Effector memory CD4-positive, alpha-beta T cell (primary cell): ENCODE data around the gene AAK1.
A peak's percentile ranks its signal among the peaks of the same experiment; 100 is the strongest.

ENCODE experiments used
- DNase-seq, 3 donors: peaks; one replicate each; pipeline ENCODE4 v3.0.0-alpha.2; 2020
- H3K27ac ChIP-seq: 2 replicates; pipeline ENCODE4 v1.7.0; 2013; ENCODE audit warnings: mild to moderate bottlenecking, low read length, moderate library complexity; ENCODE audit not compliant: insufficient read depth, poor library complexity, severe bottlenecking
- H3K27me3 ChIP-seq: replicated peaks from 2 replicates; pipeline ENCODE4 v1.7.0; 2013; ENCODE audit warnings: mild to moderate bottlenecking, low read length; ENCODE audit not compliant: insufficient read depth, control insufficient read depth, poor library complexity, severe bottlenecking
- H3K36me3 ChIP-seq: 2 replicates; pipeline ENCODE4 v1.7.0; 2013; ENCODE audit warnings: mild to moderate bottlenecking, low read length, moderate library complexity; ENCODE audit not compliant: control insufficient read depth, insufficient read depth
- H3K4me1 ChIP-seq: 2 replicates; pipeline ENCODE4 v1.7.0; 2013; ENCODE audit warnings: low read length, mild to moderate bottlenecking; ENCODE audit not compliant: control insufficient read depth, insufficient read depth, poor library complexity, severe bottlenecking
- H3K4me3 ChIP-seq: 2 replicates; pipeline ENCODE4 v1.7.0; 2013; ENCODE audit warnings: low read length, low read depth, mild to moderate bottlenecking; ENCODE audit not compliant: insufficient read depth, poor library complexity, severe bottlenecking
- H3K9me3 ChIP-seq: 2 replicates; pipeline ENCODE4 v1.7.0; 2013; ENCODE audit warnings: mild to moderate bottlenecking, low read length, moderate library complexity; ENCODE audit not compliant: control insufficient read depth

AAK1 gene

DNA sequence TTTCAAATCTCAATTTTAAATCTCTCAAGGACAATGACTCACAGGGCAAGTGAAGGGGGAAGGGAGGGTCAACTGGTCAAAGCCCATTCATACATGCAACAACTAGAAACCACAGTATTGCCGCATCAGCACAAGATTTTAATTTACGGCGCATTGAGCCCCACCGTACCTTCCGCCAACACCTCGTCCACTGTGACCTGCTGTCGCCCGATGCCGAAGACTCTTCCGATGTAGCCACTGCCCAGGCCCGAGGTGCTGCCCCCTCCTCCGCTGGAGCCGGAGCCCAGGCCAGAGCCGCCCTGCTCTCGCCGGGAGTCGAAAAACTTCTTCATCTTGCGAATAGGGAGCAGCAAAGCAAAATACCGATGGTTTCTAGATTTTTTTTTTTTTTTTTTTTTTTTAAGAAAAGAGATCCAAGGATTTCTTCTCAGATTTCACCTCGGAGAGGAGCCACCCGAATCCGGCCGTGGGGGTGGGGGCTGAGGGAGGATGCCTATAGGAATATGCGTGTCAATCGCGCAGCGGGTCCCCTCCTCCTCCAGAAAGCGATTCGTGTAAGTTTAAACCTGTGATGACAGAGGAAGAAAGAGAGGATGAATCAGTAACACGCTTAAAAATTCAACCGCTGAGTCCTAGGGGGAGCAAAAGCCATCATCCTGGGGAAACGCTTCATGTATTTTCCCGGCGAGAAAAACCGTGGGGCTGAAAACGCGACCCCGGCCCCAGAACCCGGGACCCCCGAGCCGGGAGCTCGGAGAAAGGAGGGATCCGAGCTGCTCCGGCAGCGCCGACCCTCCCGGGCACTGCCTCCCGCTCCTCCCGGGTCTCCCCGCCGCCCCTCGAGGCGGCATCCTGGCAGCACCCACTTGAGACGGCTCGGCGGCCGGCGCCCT is 584 bp downstream of the AAK1 start:
- peak; percentile 14 to 31 (median 15) for DNase-seq
- H3K27me3 ChIP-seq, result no peaks in the 10 kb centered on the region
- H3K9me3 ChIP-seq, result no peaks in the 10 kb centered on the region
- peak overlapping the region; percentile 88 for H3K27ac ChIP-seq
- peaks cover 50% of the 10 kb centered on the region for H3K4me1 ChIP-seq
- H3K4me3 ChIP-seq, result peak overlapping the region; percentile 78
- peaks cover under 1% of the 10 kb centered on the region for H3K36me3 ChIP-seq

DNA sequence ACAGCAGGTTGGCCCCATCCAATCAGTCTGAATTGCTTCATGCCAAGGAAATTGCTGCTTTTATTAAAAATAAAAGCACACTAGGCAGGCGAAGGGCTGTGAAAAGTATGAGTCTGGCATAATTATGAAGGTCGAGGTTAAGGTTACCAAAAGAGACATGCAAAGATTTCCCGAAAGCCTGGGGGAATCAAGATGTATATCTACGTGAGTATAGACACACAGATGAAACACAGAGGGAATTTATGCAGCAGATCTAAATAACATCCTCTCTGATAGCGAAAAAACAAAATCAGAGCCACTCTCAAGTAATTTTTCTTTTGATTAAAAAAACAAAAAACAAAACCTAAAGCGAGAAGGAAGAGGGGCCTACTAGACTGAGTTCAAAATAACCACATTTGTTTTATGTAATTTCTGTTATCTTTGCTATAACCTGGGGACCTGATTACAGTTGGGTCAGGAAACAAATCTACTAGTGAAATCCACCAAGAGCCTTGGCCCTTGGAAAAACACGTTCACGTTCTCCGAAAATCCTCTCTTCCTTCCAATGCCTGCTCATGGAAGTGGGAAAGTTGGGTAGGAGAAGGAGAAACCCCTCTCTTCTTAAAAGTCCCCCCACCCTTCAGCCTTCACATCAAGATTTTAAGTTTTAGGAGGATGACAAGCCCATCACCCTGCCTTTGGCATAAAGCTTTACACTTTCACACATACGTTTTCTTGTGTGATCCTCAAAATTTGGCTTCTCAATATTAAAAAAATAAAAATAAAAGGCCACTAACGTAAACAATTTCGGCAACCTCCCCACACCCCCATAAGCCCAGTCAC is 1.4 kb downstream of the AAK1 start:
- Histone ChIP-seq H3K27me3 (no peaks in the 10 kb centered on the region), H3K9me3 (no peaks in the 10 kb centered on the region), H3K4me1 (peaks cover 50% of the 10 kb centered on the region), H3K27ac (peak overlapping the region; percentile 88), H3K36me3 (peaks cover 9% of the 10 kb centered on the region), H3K4me3 (peak overlapping the region; percentile 78)
- no peak for DNase-seq

DNA sequence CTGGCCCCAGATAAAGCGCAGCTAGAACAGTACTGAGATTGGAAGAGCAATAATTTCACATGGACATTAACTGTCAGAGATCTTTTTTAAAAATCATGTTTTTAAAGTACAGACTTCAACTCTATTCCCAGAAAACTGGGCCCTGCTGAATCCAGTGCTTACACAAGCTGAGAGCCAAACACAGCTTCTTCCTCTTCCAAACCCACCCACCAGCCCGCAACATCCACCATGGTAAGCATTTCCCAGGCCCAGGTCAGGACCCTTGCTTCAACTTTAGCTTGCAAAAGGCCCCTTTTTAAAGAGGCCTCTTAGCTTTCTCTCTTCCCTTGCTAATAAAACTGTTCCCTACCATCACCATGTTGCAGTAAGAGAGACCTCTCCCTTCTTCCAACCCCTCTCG is 2.1 kb downstream of the AAK1 start:
- H3K27ac ChIP-seq, result peak overlapping the region; percentile 88
- no peaks in the 10 kb centered on the region for H3K9me3 ChIP-seq
- H3K4me3 ChIP-seq, result peak overlapping the region; percentile 78
- no peaks in the 10 kb centered on the region for H3K27me3 ChIP-seq
- peaks cover 43% of the 10 kb centered on the region for H3K4me1 ChIP-seq
- H3K36me3 ChIP-seq, result peaks cover 11% of the 10 kb centered on the region
- DNase-seq, result no peak

DNA sequence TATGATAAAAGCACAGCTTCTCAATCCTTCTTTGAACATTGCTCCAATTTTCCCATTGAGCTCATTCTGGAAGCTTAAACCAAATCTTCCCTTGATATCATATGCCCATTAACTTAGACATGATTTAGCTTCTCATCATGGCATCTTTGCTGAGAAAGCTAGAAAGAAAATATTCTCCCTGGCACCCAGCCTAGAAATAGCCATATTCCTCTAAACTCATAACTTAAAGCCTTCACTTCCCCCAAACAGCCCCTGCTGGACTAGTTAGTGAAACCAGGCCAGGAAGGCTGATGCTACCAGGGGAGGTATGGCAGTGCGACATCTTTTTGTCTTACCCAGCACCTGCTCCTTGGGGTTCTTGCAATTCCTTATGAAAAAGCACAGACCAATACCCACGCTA is 4.3 kb downstream of the AAK1 start:
- Histone ChIP-seq H3K27ac (no peak overlapping the region), H3K36me3 (peaks cover 11% of the 10 kb centered on the region), H3K27me3 (no peaks in the 10 kb centered on the region), H3K4me3 (peak overlapping the region; percentile 78), H3K9me3 (no peaks in the 10 kb centered on the region), H3K4me1 (peaks cover 39% of the 10 kb centered on the region)
- DNase-seq, result no peak

DNA sequence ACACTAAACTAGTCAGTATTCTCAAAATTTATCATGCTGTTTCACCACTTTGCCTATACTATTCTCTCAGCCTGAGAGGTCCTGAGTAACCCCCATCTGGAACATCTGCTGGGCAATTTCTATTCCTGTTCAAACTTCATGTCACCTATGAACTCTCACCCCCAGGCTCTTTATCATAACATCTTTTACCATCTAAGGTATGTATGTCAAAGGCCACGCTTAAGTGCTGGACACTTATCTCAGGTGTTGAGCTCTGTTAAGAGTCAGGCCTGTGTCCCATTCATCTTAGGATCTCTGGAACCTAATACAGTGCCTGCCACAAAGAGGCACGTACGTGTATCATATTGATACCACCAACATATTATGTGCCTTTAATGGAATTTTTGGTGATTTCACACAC is 4.9 kb downstream of the AAK1 start:
- Histone ChIP-seq H3K36me3 (peaks cover 11% of the 10 kb centered on the region), H3K4me3 (no peak overlapping the region), H3K27ac (no peak overlapping the region), H3K27me3 (no peaks in the 10 kb centered on the region), H3K9me3 (no peaks in the 10 kb centered on the region), H3K4me1 (peaks cover 41% of the 10 kb centered on the region)
- DNase-seq, result no peak

DNA sequence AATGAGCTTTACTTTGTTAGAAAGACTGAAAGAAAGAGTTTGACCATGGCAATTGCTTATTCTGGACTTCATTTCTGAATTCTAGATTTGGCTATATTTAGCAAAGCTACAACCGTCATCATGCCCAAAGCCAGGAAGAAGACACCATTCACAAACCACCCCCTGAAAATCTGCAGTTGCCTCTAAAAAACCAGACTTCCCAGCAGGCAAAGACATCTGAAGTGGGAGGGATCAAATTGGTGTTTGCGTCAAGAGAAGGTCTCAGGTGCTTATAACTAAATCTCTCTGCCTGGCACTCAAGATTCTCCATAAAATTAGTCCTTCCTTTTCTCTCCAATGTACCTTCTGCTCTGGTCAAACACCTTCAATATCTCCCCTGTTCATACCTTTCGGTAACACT is 5.6 kb downstream of the AAK1 start:
- no peak for DNase-seq
- no peak overlapping the region for H3K4me3 ChIP-seq
- no peaks in the 10 kb centered on the region for H3K9me3 ChIP-seq
- no peaks in the 10 kb centered on the region for H3K27me3 ChIP-seq
- H3K4me1 ChIP-seq, result peaks cover 41% of the 10 kb centered on the region
- peaks cover 11% of the 10 kb centered on the region for H3K36me3 ChIP-seq
- no peak overlapping the region for H3K27ac ChIP-seq

DNA sequence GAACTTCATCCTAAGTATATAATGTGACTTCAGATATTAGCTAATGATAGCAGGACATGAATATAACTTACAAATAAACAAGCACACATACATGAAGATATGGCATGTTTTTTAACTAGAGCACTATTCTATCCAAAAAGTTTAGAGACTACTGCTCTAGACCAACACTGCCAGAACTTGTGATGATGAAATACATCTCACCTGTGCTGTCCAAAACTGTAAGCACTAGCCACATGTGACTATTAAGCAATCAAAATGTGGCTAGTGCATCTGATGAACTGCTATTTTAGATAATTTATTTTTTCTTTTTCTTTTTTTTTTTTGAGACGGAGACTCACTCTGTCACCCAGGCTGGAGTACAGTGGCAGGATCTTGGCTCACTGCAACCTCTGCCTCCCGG is 7.1 kb downstream of the AAK1 start:
- Histone ChIP-seq H3K27ac (no peak overlapping the region), H3K27me3 (no peaks in the 10 kb centered on the region), H3K4me1 (peaks cover 44% of the 10 kb centered on the region), H3K4me3 (no peak overlapping the region), H3K36me3 (peaks cover 11% of the 10 kb centered on the region), H3K9me3 (no peaks in the 10 kb centered on the region)
- no peak for DNase-seq

DNA sequence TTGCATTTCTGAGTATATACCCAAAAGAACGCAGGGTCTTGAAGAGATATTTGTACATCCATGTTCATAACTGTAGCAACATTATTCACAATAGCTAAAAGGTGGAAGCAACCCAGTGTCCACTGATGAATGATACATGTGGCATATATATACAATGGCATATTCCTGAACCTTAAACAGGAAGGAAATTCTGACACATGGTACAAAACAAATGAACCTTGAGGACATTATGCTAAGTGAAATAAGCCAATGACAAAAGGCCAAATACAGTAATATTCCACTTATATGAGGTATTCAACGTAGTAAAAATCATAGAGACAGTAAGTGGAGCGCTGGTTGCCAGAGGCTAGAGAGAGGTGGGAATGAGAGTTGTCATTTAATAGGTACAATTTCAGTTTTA is 8.1 kb downstream of the AAK1 start:
- Histone ChIP-seq H3K4me3 (no peak overlapping the region), H3K4me1 (peaks cover 53% of the 10 kb centered on the region), H3K36me3 (peaks cover 11% of the 10 kb centered on the region), H3K27me3 (no peaks in the 10 kb centered on the region), H3K27ac (no peak overlapping the region), H3K9me3 (no peaks in the 10 kb centered on the region)
- DNase-seq, result no peak

DNA sequence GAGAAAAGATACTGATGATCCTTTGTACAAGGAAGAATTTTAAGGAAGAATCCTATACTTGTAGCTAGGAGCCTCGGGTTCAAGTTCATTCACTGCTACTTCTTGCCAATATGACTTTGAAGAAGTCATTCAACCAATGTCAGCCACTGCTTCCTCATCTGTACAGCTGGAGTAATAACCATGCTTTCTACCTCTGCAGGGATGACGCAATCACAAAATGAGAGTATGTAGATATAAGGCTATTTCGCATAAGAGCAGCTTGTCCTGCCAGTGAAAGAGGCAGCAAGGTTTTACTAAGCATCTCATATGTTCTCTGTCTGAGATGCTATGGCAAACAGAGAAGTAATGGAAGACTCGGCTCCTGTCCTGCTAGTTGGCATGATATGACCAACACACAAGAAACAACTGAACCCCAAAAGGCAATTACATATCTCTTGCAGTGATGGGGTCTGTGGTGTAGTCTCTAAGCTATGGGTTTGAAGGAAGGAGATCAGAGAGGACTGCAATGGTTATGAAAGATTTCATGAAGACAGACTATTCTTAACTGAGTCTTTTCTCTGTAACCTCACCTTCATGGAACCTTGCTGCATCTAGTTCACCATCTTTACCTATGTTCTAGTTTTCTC is 9.2 kb downstream of the AAK1 start:
- no peak for DNase-seq
- no peak overlapping the region for H3K4me3 ChIP-seq
- H3K4me1 ChIP-seq, result peaks cover 53% of the 10 kb centered on the region
- H3K36me3 ChIP-seq, result peaks cover 11% of the 10 kb centered on the region
- H3K27ac ChIP-seq, result no peak overlapping the region
- no peaks in the 10 kb centered on the region for H3K27me3 ChIP-seq
- no peaks in the 10 kb centered on the region for H3K9me3 ChIP-seq
